Keratinocyte (primary cell): ENCODE data around the gene GIPC3.

Experiments used
- EZH2 ChIP-seq: IDR thresholded peaks from one replicate; pipeline ENCODE4 v1.6.1; 2012; ENCODE audit warnings: inconsistent platforms, mild to moderate bottlenecking, low read length, moderate library complexity
- TF ChIP-seq, protein P1 (sequence below), 3 experiments: IDR thresholded peaks in 1 of 3; conservative IDR thresholded peaks in 1 of 3; optimal IDR thresholded peaks in 1 of 3; 2 replicates in 2 of 3; 3 replicates in 1 of 3; pipeline versions ENCODE3 to v1.5.1; 2011; ENCODE audit warnings: low read length in 3 of 3, mild to moderate bottlenecking in 3 of 3, moderate library complexity in 2 of 3, control low read depth in 1 of 3, inconsistent platforms in 1 of 3; ENCODE audit not compliant: insufficient read depth in 2 of 3; ENCODE audit errors: extremely low read depth in 1 of 3

DNA sequence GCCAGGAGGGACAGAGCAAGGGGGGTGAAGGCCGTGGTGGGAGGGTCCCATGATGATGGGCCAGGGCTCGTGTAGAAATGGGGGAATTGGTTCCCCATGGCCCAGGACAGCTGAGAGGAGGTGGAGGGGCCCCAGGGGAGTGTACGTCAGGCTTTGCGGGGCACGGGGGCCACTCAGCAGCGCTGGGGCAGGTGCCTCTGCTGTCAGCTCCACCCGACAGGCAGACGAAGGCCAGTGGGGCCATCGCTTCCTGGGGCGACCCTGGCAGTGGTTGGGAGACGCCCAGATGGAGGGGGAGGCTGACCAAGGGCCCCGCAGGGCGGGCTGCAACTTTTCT is 48.2 kb upstream of the GIPC3 start:
- TF ChIP-seq, protein P1, sequence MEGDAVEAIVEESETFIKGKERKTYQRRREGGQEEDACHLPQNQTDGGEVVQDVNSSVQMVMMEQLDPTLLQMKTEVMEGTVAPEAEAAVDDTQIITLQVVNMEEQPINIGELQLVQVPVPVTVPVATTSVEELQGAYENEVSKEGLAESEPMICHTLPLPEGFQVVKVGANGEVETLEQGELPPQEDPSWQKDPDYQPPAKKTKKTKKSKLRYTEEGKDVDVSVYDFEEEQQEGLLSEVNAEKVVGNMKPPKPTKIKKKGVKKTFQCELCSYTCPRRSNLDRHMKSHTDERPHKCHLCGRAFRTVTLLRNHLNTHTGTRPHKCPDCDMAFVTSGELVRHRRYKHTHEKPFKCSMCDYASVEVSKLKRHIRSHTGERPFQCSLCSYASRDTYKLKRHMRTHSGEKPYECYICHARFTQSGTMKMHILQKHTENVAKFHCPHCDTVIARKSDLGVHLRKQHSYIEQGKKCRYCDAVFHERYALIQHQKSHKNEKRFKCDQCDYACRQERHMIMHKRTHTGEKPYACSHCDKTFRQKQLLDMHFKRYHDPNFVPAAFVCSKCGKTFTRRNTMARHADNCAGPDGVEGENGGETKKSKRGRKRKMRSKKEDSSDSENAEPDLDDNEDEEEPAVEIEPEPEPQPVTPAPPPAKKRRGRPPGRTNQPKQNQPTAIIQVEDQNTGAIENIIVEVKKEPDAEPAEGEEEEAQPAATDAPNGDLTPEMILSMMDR (optimal IDR thresholded peaks at IDR 0.05 in 1 of 3, IDR thresholded peaks at IDR 0.05 in 1 of 3, conservative IDR thresholded peaks at IDR 0.05 in 1 of 3; ENCODE audit: extremely low read depth in 1 of 3, insufficient read depth in 2 of 3, low read length in 3 of 3), result no peak
- TF ChIP-seq EZH2, result no peak
